Stimulated activated CD4-positive, alpha-beta T cell treated with anti-CD3 and anti-CD28 coated beads, Interleukin-2, amount 100 ng/mL, for 4 hours (primary cell): Measurements from ENCODE around the gene LIAS.
"Not testable (repeated sequence)": the region's sequence is repeated elsewhere in the genome, so short reads cannot be mapped to it uniquely, and the experiment has no call there.

ENCODE experiments used
- DNase-seq: peaks from one replicate; pipeline ENCODE4 v3.0.0-alpha.2; 2020; ENCODE audit warnings: low read depth

The LIAS gene

DNA sequence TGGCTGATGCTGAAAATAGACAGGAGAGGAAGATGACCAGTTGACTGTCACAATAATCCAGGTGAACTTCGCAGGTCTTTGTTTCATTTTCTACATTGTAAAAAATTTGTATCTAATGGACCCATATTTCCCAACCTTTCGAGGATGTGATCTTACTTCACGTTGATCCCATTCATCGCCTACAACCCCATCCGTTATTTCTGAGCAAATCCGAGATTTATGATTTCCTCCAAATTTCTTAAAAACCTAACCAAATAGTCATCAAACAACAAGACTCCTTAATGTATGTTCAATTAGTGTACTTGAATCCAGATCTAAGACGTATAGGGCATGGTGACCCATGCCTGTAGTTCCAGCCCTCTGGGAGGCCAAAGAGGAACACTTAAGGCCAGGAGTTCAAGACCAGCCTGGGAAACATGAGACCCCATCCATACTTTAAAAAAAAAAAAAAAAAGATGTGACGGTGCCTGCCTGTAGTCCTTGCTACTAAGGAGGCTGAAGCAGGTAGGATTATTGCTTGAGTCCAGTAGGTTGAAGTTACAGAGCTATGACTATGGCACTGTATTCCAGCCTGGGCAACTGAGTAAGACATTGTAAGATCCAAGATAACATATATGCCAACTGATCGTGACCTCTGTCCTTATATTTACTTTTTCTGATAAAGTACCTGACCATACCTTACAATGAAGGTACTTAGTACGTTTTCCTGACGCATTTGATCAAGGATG, 5.8 kb upstream of the LIAS start:
- DNase-seq = no peak

DNA sequence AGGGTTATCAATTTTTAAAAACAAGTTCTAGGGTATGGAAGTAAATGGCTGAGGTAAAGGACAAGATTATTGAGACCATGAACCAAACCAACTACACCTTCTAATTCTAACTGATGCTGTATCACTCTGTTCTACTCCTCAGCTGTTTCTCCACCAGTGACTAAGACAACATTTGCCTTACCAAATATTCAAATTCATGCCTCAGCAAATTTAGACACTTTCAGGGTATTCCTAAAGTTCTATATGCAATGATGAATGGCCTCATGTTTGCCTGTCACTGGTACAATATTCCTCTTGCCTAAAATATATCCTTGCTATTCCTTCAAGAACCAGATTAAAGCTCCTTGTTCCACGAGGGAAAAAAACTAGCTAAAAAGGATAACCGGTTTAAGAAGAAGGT, 5.1 kb upstream of the LIAS start:
- no peak for DNase-seq

DNA sequence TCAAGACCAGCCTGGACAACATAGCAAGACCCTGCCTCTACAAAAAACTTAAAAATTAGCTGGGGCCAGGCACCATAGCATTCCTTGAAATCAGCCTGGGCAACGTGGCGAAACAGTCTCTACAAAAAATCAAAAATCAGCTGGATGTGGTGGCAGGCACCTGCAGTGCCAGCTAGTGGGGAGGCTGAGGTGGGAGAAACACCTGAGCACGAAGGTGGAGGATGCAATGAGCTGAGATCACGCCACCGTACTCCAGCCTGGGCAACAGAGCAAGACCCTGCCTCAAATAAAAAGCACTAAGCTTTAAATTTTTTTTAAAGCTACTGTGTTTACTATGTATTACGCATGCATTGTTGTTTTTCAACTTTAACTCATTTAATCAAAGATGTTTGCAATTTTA, 3.4 kb upstream of the LIAS start:
- no peak for DNase-seq

DNA sequence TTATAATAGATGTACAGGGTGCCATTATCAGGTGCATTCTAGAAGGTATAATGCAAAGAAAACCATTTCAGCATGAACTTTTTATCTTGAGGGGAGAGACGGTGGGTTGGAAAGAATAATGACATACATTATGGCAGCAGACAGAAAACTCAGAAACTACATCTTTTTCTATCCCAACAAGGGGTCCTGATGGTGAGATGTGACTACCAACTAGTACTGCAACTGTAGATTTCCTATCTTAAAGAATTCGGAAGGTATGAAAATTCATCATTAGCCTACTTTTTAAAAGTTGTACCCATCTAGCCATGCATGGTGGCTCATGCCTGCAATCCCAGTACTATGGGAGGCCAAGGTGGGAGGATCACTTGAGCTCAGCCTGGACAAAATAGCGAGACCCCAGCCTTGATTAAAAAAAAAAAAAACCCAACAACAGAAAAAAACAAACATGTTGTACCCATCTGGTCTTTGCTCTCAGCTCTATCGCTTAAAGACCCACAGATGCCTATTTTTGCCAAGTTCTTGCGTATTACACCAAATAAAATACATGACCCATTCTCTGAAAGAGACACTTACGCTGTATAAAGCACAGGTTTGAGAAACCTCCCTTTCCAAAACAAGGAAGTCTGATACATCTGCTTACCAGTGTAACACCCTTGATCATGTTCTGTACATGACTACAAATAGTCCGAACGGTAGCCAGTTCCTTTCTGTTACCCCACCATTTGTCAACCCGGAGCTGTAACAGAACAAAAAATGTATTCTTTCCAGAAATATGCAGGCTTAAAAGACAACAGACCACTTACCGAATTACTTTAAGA, 1.7 kb upstream of the LIAS start:
- DNase-seq = no peak

DNA sequence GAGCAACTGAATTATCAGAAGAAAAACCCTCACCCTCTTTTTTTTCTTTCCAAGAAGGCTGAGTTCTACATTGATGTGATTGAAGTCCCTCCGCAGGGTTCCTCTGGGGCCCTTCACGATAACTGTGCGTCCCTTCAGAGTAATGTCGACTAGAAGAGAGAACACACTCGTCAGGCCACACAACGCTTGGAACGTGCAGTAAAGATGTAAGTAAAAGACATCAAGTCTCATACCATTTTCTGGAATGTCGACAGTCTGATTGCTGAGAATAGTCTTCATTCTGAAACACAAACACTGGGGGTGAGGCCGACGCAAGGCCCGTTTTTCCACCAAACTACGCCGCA, 723 bp upstream of the LIAS start:
- not testable (repeated sequence) for DNase-seq

DNA sequence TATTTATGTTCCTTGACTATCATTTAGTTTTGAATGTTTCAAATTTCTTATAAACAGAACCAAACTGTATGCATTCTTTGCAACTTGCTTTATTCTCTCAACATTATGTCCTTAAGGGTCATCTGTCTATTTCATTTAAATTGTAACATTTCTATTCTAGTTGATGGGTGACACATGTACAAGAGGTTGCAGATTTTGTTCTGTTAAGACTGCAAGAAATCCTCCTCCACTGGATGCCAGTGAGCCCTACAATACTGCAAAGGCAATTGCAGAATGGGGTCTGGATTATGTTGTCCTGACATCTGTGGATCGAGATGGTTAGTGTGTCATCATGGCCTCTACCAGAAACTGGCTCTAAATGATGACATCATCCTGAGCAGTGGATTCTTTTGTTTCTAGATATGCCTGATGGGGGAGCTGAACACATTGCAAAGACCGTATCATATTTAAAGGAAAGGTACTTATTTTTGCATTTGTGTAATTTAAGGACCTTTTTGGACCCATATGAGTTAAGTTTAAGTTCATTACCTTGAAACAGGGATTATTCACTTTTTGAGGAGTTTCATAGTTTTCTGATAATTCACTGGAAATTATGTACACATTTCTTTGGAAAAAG, 6.1 kb downstream of the LIAS start:
- no peak for DNase-seq

DNA sequence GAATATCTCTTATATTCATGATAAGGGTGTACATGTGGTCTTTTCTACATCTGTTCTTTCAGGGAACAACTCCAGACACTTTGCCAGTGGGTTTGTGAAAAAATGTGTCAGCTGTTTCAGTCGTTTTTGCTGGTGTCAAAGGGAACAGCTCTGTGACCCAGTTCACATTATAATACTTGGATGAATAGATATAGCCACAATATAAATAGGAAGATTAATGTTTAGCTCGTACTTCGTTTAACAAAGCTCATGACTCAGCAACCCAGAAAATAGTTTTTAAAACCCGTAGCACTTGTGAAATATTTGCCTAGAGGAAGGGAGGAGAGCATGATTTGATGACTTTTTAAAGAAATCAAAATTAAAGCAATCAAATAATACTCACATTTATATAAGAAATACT, 7.9 kb downstream of the LIAS start:
- no peak for DNase-seq

DNA sequence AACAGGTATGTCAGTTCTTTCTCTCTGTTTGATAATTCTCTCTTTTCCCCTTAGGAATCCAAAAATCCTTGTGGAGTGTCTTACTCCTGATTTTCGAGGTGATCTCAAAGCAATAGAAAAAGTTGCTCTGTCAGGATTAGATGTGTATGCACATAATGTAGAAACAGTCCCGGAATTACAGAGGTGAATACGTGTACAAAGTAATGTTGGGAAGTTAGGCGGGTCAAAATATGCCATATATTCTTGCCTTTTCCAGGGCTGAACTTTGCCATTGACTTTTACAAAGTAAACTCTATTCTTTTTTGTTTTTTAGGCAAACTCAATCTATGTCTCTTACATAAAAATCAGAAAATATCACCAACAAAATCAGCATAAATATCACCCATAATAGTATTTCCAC, 8.6 kb downstream of the LIAS start:
- no peak for DNase-seq

DNA sequence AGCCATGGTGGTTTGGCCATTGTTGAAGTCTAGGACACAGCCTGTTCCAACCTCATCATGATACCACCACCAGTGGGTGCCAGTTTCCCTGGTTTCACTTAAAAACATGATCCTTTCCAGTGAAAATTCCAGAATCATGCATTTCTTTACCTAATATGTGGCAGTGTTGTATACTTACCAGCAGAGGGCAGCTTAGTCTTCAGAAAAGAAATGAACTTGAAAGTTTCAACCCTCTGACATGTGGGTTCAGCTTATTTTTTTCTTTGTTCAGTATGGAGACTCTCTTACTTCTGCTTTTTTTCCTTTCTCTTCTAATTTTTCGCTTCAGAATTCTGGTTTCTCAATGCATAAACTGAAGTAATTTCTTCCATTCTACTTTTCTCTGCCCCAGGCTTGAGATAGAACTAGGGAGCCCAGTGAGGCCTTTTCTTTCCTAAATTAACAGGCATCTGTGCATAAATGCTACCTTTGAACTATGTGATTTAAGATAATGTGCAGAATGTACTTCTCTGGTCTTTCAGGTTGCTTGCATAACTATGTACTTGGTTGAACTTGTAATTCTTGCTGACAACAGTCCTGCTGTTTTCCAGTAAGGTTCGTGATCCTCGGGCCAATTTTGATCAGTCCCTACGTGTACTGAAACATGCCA, 10.7 kb downstream of the LIAS start:
- no peak for DNase-seq

DNA sequence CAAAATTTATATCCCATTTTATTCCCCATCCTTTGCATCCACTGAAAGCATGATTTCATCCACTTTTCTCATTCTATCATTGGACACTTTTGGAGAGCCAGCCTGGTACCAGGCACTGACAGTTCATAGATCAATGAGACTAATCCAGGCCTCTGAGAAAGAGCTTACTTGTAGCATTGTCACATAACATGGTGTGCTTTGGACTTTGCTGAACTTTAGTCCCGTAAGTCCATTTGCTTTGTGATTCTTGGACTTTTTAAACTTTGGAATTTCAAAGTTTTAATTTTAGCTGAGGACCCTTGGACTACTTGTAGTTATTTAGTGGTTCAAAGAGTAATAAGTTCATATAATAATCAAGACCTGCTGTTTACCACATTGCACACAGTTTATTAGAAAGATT, 11.5 kb downstream of the LIAS start:
- DNase-seq = no peak

DNA sequence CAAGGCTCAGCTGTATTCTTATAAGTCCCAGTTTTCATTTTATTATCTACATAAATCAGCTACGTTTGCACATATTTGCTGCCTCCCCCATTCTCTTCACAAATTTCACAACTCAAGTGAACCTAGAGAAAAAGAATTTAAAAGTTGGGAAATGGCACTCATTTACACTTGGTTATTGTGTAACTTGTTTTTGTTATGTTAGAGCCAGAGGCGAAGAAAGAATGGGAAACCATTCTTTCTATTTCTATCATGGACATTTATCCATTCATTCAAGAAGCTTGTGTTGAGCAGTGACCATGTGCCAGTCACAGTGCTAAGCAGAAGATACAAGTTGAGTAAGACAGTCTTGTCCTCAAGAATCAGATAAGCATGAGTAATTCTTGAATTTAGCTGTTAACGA, 13.5 kb downstream of the LIAS start:
- DNase-seq = no peak

DNA sequence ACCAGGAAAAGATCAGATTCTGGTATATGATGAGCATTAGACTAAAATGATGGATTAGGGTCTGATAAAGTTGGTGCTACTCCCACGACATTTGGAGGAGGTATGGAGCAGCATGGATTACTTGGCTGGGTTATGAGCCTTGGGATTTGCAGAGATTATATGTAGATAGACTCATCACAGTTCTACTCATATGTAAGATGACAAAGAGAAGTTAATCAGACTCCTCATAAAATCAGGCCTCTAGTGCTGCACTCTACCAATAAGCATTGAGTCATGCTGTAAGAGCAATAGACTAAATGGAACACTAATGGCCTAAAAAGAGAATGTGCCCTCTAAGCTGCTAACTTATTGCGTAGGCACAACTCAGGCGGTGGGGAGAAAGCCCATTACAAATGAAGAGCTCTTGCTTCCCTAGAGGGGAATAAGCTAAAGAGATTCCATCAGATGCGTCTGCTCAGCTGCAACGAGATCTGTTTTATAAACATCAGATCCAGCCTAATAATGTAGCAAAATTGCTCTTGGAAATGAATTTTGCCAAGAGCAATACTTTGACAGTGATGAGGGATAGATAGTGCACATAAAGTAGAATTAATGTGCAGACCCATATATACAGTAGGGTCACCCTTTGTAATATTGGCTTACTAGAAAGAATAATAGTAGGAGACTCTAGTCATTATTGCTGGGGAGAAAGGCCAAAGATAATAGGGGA, 17.5 kb downstream of the LIAS start:
- DNase-seq = no peak

DNA sequence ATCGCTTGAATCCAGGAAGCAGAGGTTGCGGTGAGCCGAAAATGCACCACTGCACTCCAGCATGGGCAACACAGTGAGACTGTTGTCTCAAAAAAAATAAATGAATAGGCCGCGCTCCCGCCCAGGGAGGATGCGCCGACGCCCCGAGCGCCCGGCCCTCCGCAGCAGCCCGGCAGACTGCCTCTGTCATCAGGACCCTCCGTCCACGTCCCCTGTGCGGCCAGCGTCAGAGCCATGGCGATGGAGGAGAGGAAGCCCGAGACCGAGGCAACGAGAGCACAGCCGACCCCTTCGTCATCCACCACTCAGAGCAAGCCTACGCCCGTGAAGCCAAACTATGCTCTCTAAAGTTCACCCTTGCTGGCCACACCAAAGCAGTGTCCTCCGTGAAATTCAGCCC, 21.4 kb downstream of the LIAS start:
- no peak for DNase-seq

DNA sequence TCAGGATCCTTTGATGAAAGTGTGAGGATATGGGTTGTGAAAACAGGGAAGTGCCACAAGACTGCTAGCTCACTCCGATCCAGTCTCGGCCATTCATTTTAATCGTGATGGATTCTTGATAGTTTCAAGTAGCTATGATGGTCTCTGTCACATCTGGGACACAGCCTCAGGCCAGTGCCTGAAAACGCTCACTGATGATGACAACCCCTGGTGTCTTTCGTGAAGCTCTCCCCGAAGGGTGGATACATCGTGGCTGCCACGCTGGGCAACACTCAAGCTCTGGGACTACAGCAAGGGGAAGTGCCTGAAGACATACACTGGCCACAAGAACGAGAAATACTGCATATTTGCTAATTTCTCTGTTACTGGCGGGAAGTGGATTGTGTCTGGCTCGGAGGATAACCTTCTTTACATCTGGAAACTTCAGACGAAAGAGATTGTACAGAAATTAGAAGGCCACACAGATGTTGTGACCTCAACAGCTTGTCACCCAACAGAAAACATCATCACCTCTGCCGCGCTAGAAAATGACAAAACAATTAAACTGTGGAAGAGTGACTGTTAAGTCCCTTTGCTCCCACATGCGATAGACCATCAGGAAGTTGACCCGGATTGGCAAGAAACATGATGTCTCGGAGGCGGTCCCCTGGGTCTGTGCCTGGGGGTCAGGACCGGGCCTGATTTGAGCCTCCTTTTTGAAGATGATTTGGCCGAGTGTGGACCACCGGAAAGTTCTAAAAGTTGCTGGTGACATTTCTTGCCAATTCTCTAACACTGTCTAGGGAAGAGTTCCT, 22.2 kb downstream of the LIAS start:
- DNase-seq = no peak

DNA sequence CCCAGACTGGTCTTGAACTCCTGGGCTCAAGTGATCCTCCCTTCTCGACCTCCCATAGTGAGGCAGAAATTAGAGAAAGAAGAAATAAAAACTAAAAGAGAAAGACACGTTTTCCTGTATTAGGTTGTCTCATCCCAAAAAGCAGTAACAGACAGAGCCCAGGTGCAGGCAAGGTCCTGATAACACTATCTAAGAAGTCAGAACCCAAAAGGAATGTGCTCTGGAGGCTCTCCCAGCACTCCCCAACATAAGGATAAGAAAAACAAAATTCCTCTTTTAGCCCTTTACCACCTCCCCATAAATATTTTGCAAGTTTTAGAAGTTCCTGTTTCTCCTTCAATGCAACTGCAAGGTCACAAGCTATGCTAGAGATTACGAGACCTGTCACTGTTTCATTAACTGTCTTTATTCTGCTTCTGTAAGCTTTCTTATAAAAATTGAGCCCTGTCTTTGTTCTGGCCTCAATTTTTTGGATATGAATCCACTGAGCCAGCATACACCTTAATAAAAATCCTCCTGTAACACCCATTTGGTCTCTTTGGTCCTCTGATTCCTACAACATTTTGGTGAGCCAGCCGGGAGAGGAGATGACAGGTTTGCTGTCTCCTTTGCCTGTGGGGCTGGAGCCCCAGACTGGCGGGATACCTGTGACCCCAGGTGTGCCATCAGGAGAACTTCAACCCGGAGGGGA, 25.9 kb downstream of the LIAS start:
- DNase-seq = no peak

DNA sequence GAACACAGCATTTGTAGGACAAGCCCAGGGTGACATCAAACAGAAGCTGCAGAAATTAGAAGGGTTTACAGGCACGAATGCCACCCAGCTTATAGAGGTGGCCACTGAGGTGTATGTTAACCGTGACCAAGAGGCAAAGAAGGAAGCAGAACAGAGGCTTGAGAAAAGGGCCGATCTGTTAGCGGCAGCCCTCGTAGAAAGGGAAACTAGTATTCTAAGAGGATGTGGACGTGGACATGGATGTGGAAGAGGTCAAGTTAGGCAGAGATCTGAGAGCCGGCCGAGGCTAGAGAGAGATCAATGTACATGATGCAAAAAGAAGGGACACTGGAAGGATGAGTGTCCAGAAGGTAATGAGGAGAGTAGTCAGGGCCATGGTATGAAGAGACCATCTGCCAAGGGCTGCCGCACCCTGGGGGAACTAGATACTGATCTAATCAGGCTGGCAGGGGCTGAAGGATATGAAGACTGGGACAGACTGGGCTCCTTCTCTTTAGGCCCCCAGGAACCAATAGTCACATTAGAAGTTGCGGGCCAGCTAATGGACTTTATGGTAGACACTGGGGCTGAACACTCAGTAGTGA, 27.5 kb downstream of the LIAS start:
- no peak for DNase-seq

DNA sequence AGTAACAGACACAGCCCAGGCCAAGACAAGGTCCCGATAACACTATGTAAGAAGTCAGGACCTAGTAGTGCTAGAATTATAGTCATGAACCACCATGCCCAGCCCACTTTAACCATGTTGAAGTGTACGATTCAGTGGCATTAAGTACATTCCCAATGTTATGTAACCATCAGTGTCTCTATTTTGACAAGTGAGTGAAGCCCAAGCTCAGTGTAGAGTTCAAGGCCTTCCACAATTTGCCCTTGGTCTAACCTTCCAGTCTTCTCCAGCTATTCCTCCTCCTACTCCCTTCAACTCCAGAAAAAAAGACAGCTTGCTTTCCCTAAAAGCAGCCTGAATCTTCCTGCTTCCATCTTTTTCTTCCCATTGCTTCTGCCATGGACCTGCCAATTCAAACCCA, 31.5 kb downstream of the LIAS start:
- DNase-seq = no peak

DNA sequence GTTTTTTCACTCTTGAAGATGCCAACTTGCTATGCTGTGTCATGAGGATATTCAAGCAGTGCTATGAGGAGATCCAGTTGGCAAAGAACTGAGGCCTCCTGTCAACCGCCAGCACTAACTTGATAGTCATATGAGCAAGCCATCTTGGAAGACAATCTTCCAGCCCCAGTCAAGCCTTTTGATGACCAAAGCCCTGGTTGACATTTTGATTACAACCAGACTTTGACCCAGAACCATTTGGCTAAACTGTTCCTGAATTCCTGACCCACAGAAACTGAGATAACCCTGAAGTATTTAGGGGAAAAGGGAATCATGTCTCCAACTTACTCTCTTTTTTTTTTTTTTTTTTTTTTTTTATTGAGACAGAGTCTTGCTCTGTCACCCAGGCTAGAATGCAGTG, 35.5 kb downstream of the LIAS start:
- no peak for DNase-seq

DNA sequence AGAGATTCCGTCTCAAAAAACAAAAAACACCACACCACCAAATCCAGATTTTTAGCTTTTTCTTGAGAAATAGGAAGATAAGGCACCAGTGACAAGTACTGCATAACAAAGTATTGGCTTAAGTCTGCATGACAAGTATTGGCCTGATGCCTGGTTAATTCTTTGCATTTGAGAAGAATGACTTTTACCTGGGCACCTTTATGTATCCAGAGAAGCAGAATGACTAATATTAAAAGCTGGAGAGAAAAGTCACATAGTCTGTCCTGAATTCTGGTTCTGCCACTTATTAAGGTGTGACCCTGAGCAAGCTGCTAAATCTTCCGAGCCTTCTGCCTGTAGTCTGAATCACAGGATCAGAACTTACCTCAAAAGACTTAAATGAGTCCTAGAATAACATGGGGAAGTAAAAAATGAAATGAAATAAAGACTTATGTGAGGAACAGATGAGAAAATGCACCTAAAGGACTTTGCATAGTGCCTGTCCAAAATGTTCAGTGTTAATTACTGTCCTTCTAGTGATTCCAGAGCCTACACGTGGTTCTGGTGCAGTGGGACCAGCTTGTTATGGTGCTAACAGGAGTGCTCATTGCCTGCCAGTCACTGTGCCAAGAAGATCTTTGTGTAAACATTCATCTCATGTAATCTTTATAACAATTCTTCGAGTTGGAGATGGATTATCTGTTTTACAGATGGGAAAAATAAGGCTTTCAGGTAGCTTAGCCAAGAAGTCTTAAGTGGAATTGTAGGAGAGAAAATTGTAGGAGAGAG, 36.8 kb downstream of the LIAS start:
- DNase-seq = no peak
